Posterior vena cava (tissue), 2 donors: ENCODE data around the gene CLSTN3. TPM values are rescaled to one million over a fixed set of nuclear protein-coding genes. Genes with fewer than 3 reads are reported as not detected.
"Not testable (repeated sequence)": the region's sequence is repeated elsewhere in the genome, so short reads cannot be mapped to it uniquely, and the experiment has no call there.

ENCODE experiments used
- DNase-seq: peaks from one replicate; pipeline ENCODE4 v3.0.0-alpha.2; 2020; ENCODE audit warnings: low spot score
- intact Hi-C, 2 donors: fragments of 100-400 bp; cut with DNase I; formaldehyde crosslinking; loops; one replicate each; pipeline versions ENCODE4 v1.14.1 to v1.14.2; 2022 to 2023
- total RNA-seq, 2 donors: library from RNA; stranded (reverse); fragmentation: NEBNext Ultra II Directional; extraction: Animal tissue kit (Norgen Biotek cat#: 25700); gene quantifications; one replicate each; pipeline ENCODE4 v1.2.1, GENCODE V29; 2021
- donor health status: DM: yes; HTN: yes; CAD: no.
- donor health status: DM: yes; HTN: yes; CAD: no.

Gene CLSTN3
- total RNA-seq, 2 donors from 2014 or later = 31.0 to 31.7 TPM

DNA sequence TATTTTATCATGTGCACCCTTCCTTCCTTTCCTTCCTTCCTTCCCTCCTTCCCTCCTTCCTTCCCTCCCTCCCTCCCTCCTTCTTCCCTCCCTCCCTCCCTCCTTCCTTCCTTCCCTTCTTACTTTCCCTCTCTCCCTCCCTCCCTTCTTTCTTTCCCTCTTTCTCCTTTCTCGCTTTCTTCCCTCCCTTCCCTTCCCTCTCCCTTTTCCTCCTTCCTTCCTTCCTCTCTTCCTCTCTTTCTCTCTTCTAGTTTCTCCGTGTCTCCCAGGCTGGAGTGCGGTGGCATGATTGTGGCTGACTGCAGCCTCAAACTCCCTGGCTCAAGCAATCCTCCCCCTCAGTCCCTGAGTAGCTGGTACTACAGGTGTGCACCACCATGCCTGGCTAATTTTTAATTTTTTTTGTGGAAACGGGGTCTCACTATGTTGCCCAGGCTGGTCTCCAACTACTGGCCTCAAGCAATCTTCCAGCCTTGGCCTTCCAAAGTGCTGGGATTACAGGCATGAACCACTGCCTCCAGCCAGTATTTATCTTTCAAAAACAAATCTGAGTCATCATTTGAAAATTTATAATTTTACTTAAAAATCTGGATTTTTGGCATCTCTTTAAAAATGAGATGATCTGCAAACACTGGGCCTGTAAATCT is 29.0 kb upstream of the CLSTN3 start:
- intact Hi-C loops = no loop called here
- no peak for DNase-seq

DNA sequence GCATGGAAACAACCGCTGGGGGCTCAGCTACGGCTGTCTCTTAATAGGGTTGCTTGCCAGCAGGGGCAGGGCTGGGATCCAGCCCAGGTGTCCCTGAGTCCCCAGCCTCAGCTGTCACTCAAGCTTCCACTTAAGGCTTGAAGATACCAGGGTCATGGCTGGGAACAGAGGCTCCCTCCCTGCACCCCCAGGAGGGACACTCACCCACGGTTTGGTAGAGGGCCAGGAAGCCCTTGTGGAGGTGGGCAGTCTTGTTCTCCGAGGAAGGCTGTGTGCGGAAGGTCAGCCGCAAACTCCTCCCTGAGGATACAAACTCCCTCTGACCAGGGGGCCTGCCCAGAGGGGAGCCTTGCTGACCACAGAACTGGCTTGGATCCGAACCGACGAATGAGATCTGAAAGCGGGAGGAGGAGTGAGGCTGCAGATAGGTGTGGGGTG is 28.5 kb upstream of the CLSTN3 start:
- intact Hi-C loops = no loop called here
- no peak for DNase-seq

DNA sequence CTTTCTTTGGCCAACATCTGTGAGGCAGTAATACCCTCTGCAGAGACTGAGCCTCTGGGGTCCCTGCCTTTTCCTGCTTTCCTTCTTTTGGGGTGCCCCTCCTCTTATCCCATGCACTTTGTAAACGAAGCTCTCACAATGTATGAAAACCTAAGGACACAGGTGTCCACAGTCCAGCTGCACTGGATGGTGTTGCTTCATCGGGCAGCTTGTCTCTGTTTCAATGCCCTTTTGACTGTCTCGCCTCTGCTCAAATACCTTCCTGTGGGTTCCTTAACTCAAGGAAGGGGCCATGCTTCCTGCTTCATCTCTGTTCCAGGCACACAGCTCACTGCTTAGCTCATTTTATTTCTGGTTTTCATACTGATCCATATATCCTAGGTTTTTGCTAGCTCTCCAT is 27.6 kb upstream of the CLSTN3 start:
- intact Hi-C loops = no loop called here
- DNase-seq = no peak

DNA sequence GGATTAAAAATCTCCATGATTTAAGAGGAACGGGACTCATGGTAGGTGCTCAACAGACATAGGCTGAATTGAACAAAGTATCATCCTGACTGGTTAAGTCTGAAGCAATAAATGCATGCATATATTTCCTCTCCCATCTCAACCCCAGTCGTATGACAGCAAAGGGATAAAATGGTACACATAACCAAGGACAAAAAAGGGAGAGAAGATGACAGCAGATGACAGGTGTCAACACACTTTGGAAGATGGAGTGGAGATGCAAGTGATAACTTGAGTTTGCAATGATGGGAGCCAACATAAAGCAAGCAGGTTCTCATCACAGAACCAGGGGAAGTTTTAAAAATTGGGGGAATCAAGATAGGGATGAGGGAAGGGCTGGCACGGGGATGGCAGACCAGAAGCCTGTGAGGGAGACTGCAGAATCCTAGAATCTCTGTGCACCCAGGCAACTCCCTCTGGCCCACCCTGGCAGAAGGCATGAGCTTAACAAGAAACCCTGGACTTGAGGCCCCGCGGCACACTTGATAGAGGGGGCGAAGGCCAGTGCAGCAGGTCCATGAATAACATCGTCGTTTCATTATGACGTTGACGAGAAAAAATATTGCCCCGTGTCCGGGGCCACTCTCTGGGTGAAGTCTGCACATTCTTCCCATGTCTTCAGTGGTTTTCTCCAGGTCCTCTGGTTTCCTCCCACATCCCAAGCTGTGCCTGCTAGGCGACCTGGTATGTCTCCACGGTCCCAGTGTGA is 26.2 kb upstream of the CLSTN3 start:
- intact Hi-C loops = no loop called here
- no peak for DNase-seq

DNA sequence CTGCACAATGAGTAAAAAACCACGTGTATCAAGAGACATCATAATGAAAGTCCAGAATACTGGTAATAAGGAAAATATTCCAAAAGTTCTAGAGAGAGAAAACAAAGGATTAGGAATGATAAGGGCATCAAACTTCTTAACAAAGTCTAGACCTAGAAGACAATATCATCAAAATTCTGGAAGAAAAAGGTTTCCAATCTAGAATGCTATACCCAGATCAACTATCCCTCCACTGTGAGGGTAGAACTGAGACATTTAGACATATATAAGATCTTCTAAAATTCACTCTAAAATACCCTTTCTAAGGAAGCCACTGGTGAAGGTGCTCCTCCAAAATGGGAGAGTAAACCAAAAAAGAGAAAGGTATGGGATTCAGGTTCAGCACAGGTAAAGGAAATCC is 24.1 kb upstream of the CLSTN3 start:
- intact Hi-C loops = loop anchor here in 1 of 2 donors (5.0 kb wide), 1 partner anchor 439 kb away; no protein-coding TSS in a partner anchor
- no peak for DNase-seq

DNA sequence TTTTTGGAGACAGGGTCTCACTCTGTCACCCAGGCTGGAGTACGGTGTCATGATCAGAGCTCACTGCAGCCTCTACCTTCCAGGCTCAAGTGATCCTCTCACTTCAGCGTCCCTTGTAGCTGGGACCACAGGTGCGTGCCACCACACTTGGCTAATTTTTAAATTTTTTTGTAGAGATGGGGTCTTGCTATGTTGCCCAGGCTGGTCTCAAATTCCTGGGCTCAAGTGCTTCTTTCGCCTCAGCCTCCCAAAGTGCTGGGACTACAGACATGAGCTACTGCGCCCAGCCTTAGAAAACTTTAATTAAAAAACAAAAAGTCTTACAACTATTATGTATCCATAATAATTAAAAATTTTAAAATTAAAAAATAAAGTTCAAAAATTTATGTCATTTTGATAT is 23.0 kb upstream of the CLSTN3 start:
- not testable (repeated sequence) for DNase-seq
- intact Hi-C loops = loop anchor here in 1 of 2 donors (5.0 kb wide), 1 partner anchor 440 kb away; no protein-coding TSS in a partner anchor

DNA sequence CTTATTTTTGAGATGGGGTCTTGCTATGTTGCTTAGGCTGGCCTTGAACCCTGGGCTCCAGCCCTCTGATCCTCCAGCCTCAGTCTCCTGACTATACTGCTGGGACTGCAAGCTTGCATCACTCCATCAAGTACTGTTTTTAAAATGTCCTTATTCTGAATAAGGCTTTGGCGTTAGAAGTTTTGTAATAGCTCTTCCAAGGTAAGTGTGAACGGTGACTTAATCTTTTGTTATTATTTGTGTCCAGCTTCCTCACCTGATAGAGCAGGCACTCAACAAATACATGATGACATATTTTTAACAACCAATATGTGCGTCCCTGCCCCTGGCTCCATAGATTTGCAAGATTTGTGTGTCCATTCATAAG is 22.6 kb upstream of the CLSTN3 start:
- intact Hi-C loops = loop anchor here in 1 of 2 donors (5.0 kb wide), 1 partner anchor 440 kb away; no protein-coding TSS in a partner anchor
- no peak for DNase-seq

DNA sequence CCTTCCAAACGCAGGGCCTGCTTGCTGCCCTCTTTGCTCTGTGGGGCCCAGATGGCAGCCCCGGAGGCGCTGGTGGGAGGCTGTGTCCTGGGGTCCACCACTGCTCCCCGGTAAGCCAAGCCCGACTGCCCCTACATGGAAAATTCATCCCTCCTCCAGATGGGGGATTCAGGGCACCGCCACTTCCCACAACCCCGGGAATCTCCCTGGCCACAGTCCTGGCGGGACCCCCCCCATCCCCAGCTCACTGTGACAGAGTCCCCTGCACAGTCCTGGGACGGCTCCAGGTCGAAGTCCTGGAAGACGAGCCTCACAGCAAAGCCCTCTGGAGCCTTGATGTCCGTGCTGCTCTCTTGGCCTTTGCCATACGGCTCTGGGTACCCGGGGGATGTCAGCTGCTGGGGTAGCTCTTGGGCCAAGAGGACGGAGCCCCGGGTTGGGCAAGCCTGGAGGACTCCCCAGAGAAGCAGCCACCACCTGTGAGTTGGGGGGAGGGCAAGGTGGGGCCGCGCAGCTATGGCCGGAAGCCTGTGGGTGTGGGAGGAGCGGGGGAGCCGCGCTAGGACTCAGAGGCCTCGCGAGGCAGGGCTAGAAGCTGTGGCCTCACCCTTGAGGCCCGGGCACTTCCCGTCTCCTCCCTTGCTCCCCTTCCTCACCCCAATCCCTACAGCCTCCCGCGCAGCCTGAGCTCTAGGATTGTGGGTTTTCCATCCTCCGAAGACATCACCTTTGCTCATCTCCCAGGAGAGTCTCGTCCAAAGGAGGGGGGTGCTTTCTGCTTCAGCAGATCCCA is 22.0 kb upstream of the CLSTN3 start:
- intact Hi-C loops = loop anchor here in 1 of 2 donors (5.0 kb wide), 1 partner anchor 441 kb away; no protein-coding TSS in a partner anchor
- DNase-seq = peak; percentile 95

DNA sequence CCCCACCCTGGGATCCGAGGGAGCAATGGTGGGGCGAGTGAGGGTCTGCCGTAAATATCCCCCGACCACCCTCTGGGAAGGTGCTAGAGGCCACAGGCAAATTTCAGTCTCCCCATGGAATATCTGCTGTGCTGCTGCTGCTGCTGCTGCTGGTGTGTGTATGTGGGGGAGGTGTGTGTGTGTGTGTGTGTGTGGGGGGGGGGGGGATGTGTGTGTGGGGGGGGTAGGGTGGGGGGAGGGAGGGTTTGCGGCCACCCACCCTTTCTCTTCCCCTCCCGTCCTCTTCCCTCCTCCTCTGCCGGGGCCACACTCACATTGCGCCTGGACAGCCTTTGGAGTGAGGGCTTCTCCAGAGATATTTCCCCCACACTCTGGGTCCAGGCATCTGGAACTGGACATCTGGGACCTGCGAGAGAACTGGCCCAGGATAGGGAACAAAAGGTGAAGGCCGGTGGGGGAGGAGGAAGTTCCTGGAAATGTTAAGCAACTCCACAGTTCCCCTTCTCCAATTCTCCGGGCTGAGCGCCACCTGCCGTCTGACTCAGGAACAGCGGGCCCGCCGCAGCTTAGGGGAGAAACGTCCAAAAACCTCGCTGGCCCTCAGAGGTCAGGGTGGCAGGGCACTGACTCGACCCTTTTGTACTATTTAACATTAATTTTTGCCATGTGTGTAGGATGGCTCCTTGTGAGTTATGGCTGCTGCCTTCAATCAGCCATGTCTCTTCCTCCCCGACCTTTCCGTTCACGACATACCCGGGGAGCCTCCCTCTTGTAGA is 21.2 kb upstream of the CLSTN3 start, which contains the start of gene C1RL:
TSS of gene C1RL (minus strand) at position 419 of the 776 bp plus-strand sequence. CDS start at position 385, 34 bp downstream.
- DNase-seq = peak; percentile 98
- intact Hi-C loops = loop anchor here (1.0 to 5.0 kb wide), 2 partner anchors 17 to 442 kb away; partner anchors contain the start of gene C1R (in 1 of the 2)

DNA sequence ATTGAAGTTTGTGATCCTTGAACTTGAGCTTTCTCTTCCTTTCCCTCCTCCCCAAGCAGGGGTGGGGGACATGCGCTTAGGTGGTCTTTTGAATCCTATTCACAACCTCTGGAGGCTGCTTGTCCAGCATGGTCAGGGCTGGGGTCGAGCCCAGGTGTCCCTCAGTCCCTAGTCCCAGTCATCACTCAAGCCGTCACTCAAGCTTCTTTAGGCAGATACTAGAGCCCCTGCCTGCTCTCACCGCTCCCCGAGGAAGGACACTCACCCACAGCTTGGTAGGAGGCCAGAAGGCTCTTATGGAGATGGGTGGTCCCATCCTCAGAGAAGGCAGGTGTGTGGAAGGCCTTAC is 20.6 kb upstream of the CLSTN3 start:
- intact Hi-C loops = loop anchor here (1.0 to 5.0 kb wide), 2 partner anchors 17 to 442 kb away; partner anchors contain the start of gene C1R (in 1 of the 2)
- DNase-seq = no peak

DNA sequence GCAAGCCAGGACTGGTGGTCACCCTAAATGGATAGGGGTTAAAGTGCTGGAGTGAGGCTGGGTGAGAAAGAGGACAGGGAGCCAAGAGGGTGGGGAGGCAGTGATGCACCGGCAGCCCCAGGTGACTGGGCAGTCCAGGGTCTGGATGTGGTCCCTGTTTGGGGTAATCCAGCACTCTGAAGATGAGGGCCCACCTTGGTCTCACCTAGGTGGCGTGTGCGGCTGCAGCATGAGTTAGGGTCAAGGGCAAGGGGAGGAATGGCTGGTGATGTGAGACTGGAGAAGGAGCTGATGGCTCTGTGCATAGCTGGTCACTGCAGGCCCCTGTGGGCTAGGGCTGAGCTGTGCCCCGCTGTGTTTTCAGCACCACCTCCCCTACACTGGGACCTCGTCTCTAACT is 19.5 kb upstream of the CLSTN3 start:
- intact Hi-C loops = loop anchor here (5.0 to 10.0 kb wide), 3 partner anchors 48 to 156 kb away; partner anchors contain the start of genes C1S (in 1 of the 2) and PTPN6 (in 1 of the 2)
- DNase-seq = no peak

DNA sequence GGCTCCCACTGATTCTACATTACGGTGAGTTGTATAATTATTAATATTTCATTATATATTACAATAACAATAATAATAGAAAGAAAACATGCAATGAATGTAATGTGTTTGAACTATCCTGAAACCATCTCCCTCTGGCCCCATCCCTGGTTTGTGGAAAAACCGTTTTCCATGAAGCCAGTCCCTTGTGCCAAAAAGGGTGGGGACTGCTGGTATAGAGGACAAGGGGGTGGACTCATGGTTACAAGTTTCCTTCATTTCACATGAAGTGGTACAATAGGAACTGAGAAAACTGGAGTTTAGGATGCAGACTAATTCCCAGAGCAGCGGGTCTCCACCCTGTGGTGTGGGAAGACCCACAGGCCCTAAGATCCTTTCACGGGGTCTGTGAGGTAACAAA is 18.1 kb upstream of the CLSTN3 start:
- no peak for DNase-seq
- intact Hi-C loops = loop anchor here (5.0 to 10.0 kb wide), 3 partner anchors 50 to 157 kb away; partner anchors contain the start of genes C1S (in 1 of the 2) and PTPN6 (in 1 of the 2)

DNA sequence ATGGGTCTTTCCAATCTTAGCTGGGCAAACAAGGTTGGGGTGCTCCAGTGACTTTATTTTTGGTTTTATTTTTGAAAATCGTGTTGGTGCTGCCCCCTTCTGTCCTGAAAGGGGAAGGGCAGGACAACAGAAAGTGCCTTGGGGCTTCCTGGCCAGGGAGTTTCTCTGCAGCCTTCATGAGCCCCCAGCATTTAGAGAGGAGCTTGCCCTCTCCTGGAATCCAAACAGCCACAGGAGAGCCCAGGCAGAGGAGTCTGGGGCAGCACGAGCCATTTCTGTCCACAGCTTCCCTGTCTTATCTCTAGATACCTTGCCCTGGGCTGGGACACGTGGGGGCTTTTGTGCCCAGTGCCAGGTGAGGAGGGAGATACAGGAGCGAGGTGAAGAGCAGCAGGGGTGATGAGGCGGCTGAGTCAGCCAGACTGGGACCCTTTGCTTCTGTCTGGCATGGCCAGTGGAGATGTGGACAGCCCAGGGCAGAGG is 16.7 kb upstream of the CLSTN3 start:
- intact Hi-C loops = loop anchor here (5.0 to 10.0 kb wide), 3 partner anchors 51 to 159 kb away; partner anchors contain the start of genes C1S (in 1 of the 2) and PTPN6 (in 1 of the 2)
- DNase-seq = no peak

DNA sequence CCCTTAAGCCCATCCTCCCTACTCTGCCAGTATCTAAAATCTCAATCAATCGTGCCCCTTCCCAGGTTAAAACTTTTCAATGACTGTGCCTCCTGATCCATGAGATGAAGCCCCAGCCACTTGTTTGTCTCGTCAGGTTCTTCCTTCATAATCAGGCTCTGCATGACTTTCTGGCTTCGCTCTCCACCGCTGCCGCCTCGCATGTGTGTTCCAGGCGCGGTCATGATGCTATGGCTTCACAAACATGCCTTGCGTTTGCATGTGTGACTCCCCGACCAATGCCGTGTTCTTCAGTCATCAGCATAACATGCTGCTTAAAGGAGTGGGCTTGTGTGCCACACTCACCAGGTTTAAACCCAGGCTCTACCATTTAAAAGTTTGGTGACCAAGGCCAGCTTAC is 16.2 kb upstream of the CLSTN3 start:
- intact Hi-C loops = loop anchor here (5.0 to 10.0 kb wide), 3 partner anchors 52 to 159 kb away; partner anchors contain the start of genes C1S (in 1 of the 2) and PTPN6 (in 1 of the 2)
- DNase-seq = no peak

DNA sequence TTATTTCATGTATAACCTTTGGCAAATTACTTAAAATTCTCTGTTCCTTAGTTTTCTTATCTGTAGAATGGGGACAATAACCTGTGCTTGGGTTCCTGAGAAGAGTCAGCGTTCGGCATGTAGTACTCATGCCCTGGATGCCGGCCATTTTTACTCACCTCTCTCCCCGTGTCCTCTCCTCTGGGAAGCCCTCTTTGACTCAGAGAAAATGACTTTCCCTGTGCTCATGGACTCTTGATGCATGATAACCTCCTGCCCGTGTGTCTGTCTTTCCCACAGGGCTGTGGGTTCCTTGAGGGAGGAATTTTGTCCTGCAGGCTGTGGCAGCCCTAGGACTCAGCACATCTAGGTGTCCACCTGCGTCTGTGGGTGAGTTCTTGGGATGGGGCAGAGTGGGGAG is 15.3 kb upstream of the CLSTN3 start:
- no peak for DNase-seq
- intact Hi-C loops = loop anchor here (5.0 to 10.0 kb wide), 3 partner anchors 53 to 160 kb away; partner anchors contain the start of genes C1S (in 1 of the 2) and PTPN6 (in 1 of the 2)

DNA sequence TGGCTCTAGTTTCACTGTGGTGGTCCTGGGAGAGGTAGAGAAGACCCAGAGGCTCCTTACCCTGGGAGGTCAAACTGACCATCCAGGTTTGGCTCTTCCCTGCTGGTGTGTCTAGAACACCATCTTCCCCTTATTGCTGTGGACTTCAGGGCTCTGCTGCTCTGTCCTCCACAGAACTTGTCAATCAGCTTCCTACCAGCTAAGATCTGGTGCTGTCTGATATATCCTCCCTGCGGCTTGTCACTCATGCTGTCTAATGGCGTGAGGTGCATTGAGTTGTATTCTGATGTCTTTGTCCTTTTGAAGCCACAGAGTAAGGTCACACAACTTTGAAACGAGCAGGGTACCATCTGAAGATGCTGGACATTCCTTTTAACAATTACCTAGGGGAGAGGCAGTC is 14.0 kb upstream of the CLSTN3 start:
- DNase-seq = no peak
- intact Hi-C loops = loop anchor here (10.0 kb wide), 2 partner anchors 61 to 161 kb away; partner anchors contain the start of gene PTPN6 (in 1 of the 2)

DNA sequence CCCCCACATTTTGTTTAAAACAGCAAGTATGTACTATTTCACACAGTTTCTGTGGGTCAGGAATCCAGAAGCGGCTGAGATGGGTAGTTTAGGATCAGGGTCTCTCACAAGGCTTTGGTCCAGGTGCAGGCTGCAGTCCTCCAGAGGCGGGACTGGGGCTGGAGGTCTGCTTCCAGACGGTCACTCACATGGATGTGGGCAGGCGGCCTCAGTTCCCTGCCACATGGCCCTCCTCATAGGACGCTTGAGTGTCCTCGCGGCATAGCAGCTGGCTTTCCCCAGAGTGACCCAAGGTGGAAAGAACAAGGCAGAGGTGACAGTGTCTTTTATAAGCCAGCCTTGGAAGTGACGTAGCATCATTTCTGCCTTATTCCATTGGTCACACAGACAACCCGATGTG is 13.3 kb upstream of the CLSTN3 start:
- intact Hi-C loops = loop anchor here (10.0 kb wide), 2 partner anchors 62 to 162 kb away; partner anchors contain the start of gene PTPN6 (in 1 of the 2)
- no peak for DNase-seq

DNA sequence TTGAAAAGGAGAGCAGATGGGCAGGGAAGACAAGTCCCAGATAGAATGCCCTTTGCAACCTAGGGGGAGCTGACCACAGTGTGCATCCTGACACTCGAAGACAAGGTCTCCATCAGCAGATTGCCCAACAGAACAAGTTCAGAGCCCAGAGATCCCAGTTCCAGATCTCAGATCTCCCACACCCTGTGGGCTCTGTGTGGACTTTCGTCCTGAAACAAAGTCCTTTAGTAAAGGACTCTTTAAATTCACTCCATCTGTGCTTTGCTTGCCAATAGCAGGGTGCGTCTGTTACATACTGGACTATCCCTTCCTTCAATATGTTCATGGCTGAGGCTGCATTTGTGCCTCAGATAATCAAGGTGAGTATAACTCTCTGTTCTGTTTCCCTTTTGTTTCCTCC is 12.5 kb upstream of the CLSTN3 start:
- DNase-seq = no peak
- intact Hi-C loops = loop anchor here (10.0 kb wide), 2 partner anchors 63 to 163 kb away; partner anchors contain the start of gene PTPN6 (in 1 of the 2)
